Liver (tissue), 9 donors: Measurements from ENCODE around the gene DNAJC2. TPM values are rescaled to one million over a fixed set of nuclear protein-coding genes. Genes with fewer than 3 reads are reported as not detected.

Source experiments
- DNase-seq: peaks from one replicate; pipeline ENCODE4 v3.0.0-alpha.2; 2017; ENCODE audit warnings: low spot score
- H3K27ac ChIP-seq, 2 donors: one replicate each; pipeline ENCODE4 v1.7.0; 2013; ENCODE audit warnings: inconsistent platforms in 2 of 2, low read length in 2 of 2, control low read depth in 1 of 2, low read depth in 1 of 2, mild to moderate bottlenecking in 1 of 2
- H3K27me3 ChIP-seq, 4 donors: one replicate each; pipeline versions ENCODE4 v1.6.1 to v1.7.0; 2013; ENCODE audit warnings: low read length in 3 of 4, inconsistent platforms in 1 of 4, mild to moderate bottlenecking in 1 of 4, moderate library complexity in 1 of 4; ENCODE audit not compliant: control insufficient read depth in 4 of 4, insufficient read depth in 4 of 4
- H3K36me3 ChIP-seq, 4 donors: one replicate each; pipeline versions ENCODE4 v1.6.1 to v1.7.0; 2013; ENCODE audit warnings: low read length in 3 of 4, mild to moderate bottlenecking in 3 of 4, low read depth in 1 of 4, moderate library complexity in 1 of 4; ENCODE audit not compliant: control insufficient read depth in 4 of 4, insufficient read depth in 3 of 4
- H3K4me1 ChIP-seq, 4 donors: one replicate each; pipeline versions ENCODE4 v1.6.1 to v1.7.0; 2013; ENCODE audit warnings: low read length in 3 of 4, mild to moderate bottlenecking in 3 of 4, moderate library complexity in 1 of 4; ENCODE audit not compliant: control insufficient read depth in 4 of 4, insufficient read depth in 4 of 4
- H3K4me3 ChIP-seq, 3 donors: one replicate each; pipeline versions ENCODE4 v1.6.1 to v1.7.0; 2013; ENCODE audit warnings: low read length in 3 of 3, control low read depth in 1 of 3, low read depth in 1 of 3, mild to moderate bottlenecking in 1 of 3
- H3K9ac ChIP-seq, 2 donors: one replicate each; pipeline ENCODE4 v1.7.0; 2013; ENCODE audit warnings: low read length in 2 of 2, mild to moderate bottlenecking in 2 of 2, moderate library complexity in 2 of 2, control low read depth in 1 of 2, low read depth in 1 of 2
- H3K9me3 ChIP-seq, 4 donors: one replicate each; pipeline versions ENCODE4 v1.6.1 to v1.7.0; 2013; ENCODE audit warnings: low read length in 3 of 4; ENCODE audit not compliant: control insufficient read depth in 4 of 4
- EGR1 ChIP-seq, 2 donors: IDR thresholded peaks; 2 replicates each; pipeline ENCODE4 v1.6.1; 2016 to 2018; ENCODE audit warnings: antibody characterized with exemption in 2 of 2, low read depth in 2 of 2
- FOXA1 ChIP-seq: IDR thresholded peaks from 2 replicates; pipeline ENCODE4 v1.6.1; 2016; ENCODE audit warnings: antibody characterized with exemption
- FOXA2 ChIP-seq: IDR thresholded peaks from 2 replicates; pipeline ENCODE4 v1.6.1; 2016; ENCODE audit warnings: antibody characterized with exemption
- GABPA ChIP-seq, 2 donors: IDR thresholded peaks in 1 of 2; conservative IDR thresholded peaks in 1 of 2; 2 replicates each; pipeline ENCODE4 v1.6.1; 2016; ENCODE audit warnings: antibody characterized with exemption in 2 of 2, mild to moderate bottlenecking in 1 of 2, moderate library complexity in 1 of 2
- HNF4A ChIP-seq, 2 donors: conservative IDR thresholded peaks; 2 replicates each; pipeline ENCODE4 v1.6.1; 2016; ENCODE audit warnings: antibody characterized with exemption in 2 of 2, mild to moderate bottlenecking in 2 of 2
- HNF4G ChIP-seq: IDR thresholded peaks from 2 replicates; pipeline ENCODE4 v1.6.1; 2016; ENCODE audit warnings: antibody characterized with exemption
- JUND ChIP-seq, 2 donors: IDR thresholded peaks; 2 replicates each; pipeline ENCODE4 v1.6.1; 2016; ENCODE audit warnings: antibody characterized with exemption in 2 of 2
- NR2F2 ChIP-seq: IDR thresholded peaks from 2 replicates; pipeline ENCODE4 v1.6.1; 2016; ENCODE audit warnings: antibody characterized with exemption
- RAD21 ChIP-seq, 2 donors: IDR thresholded peaks; 2 replicates each; pipeline ENCODE4 v1.6.1; 2016; ENCODE audit warnings: antibody characterized with exemption in 2 of 2, mild to moderate bottlenecking in 2 of 2
- RXRA ChIP-seq, 2 donors: IDR thresholded peaks; 2 replicates each; pipeline ENCODE4 v1.6.1; 2017 to 2018; ENCODE audit warnings: antibody characterized with exemption in 2 of 2, mild to moderate bottlenecking in 1 of 2
- SP1 ChIP-seq: IDR thresholded peaks from 2 replicates; pipeline ENCODE4 v1.6.1; 2018; ENCODE audit warnings: antibody characterized with exemption, mild to moderate bottlenecking
- TAF1 ChIP-seq: conservative IDR thresholded peaks from 2 replicates; pipeline ENCODE4 v1.6.1; 2016; ENCODE audit warnings: antibody characterized with exemption, mild to moderate bottlenecking
- YY1 ChIP-seq: IDR thresholded peaks from 2 replicates; pipeline ENCODE4 v1.6.1; 2016; ENCODE audit warnings: antibody characterized with exemption, mild to moderate bottlenecking
- ZBTB33 ChIP-seq: IDR thresholded peaks from 2 replicates; pipeline ENCODE4 v1.6.1; 2016; ENCODE audit warnings: antibody characterized with exemption
- WGBS: extraction: QIAGEN DNeasy Blood & Tissue Kit; methylation state at CpG from one replicate; pipeline ENCODE4 v1.1.7; 2013; 5-methylcytosine and 5-hydroxymethylcytosine counted together
- polyA plus RNA-seq, 2 donors: library from polyadenylated mRNA; stranded (reverse) in 1 of 2; unstranded in 1 of 2; fragments of 200-250 nt in 1 of 2; fragments of >200 nt in 1 of 2; fragmentation: Nextera tagmentation in 1 of 2; extraction: Ambion mirVana in 1 of 2; gene quantifications; one replicate each; pipeline versions ENCODE4 v1.2.1 to v1.2.3, GENCODE V29; 2013 to 2015
- total RNA-seq, 2 donors: library from RNA; depleted of rRNA; stranded (reverse); fragments of >200 nt; gene quantifications; one replicate each; pipeline ENCODE4 v1.2.3, GENCODE V29; 2014
- TF ChIP-seq, protein P1 (sequence below): IDR thresholded peaks from 2 replicates; pipeline ENCODE4 v1.6.1; 2016; ENCODE audit warnings: antibody characterized with exemption
- TF ChIP-seq, protein P2 (sequence below): fragments of 150-350 bp; IDR thresholded peaks from 2 replicates; pipeline ENCODE4 v1.5.1; 2017; ENCODE audit warnings: improper control_type of control experiment, low read depth, low read length; ENCODE audit not compliant: missing input control
- TF ChIP-seq, protein P3 (sequence below): IDR thresholded peaks from 2 replicates; pipeline ENCODE4 v1.6.1; 2016; ENCODE audit warnings: antibody characterized with exemption
- donor health status: healthy.
- donor health status: healthy.
- donor health status: healthy.
- donor health status: healthy.
- donor health status: healthy.

Gene DNAJC2
- total and polyA plus RNA-seq, 4 donors, result 7.5 to 19.6 (median 11.0) TPM

DNA sequence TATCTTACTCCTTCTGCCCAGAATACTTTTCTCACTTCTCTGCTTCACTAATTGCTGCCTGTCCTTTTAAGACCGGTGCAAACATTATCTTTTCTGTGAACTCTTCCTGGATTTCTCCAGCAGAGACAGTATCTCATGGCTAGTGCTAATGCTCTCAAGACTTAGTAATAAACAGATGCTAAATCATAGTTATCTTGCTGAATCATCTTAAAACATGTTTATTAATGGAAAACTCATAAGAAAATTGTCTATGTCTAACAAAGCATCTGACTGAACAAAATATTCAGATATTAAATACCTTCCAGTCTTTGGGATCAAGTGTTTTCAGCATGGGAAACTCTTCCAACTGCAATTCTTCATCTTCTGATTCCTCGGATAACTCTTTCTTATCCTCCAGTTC, 3.1 kb downstream of the DNAJC2 start:
- Histone ChIP-seq H3K27ac (no peak overlapping the region), H3K9ac (no peak overlapping the region), H3K4me3 (no peak overlapping the region), H3K4me1 (peaks cover 5 to 13% (median 9%) of the 10 kb centered on the region in 4 donors), H3K36me3 (peaks cover 4 to 28% (median 25%) of the 10 kb centered on the region in 4 donors), H3K9me3 (no peaks in the 10 kb centered on the region), H3K27me3 (no peaks in the 10 kb centered on the region)
- WGBS, result 92% methylated on average over 2 of the region's 2 CpGs
- no peak for TF ChIP-seq NR2F2
- no peak for TF ChIP-seq YY1
- no peak for TF ChIP-seq SP1
- no peak for TF ChIP-seq HNF4A (conservative IDR thresholded peaks at IDR 0.05)
- TF ChIP-seq, protein P1, sequence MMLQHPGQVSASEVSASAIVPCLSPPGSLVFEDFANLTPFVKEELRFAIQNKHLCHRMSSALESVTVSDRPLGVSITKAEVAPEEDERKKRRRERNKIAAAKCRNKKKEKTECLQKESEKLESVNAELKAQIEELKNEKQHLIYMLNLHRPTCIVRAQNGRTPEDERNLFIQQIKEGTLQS, result no peak
- no peak for TF ChIP-seq EGR1 (IDR thresholded peaks at IDR 0.05; ENCODE audit: low read depth in 2 of 2)
- no peak for TF ChIP-seq JUND (IDR thresholded peaks at IDR 0.05)
- TF ChIP-seq FOXA2, result no peak
- TF ChIP-seq RXRA (IDR thresholded peaks at IDR 0.05), result no peak
- TF ChIP-seq GABPA (IDR thresholded peaks at IDR 0.05 in 1 of 2, conservative IDR thresholded peaks at IDR 0.05 in 1 of 2), result no peak
- TF ChIP-seq, protein P2, sequence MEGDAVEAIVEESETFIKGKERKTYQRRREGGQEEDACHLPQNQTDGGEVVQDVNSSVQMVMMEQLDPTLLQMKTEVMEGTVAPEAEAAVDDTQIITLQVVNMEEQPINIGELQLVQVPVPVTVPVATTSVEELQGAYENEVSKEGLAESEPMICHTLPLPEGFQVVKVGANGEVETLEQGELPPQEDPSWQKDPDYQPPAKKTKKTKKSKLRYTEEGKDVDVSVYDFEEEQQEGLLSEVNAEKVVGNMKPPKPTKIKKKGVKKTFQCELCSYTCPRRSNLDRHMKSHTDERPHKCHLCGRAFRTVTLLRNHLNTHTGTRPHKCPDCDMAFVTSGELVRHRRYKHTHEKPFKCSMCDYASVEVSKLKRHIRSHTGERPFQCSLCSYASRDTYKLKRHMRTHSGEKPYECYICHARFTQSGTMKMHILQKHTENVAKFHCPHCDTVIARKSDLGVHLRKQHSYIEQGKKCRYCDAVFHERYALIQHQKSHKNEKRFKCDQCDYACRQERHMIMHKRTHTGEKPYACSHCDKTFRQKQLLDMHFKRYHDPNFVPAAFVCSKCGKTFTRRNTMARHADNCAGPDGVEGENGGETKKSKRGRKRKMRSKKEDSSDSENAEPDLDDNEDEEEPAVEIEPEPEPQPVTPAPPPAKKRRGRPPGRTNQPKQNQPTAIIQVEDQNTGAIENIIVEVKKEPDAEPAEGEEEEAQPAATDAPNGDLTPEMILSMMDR, result no peak
- no peak for TF ChIP-seq FOXA1
- DNase-seq, result no peak

GRCh38 chr7:103338864-103339263, 5.7 kb downstream of the DNAJC2 start:
- TF ChIP-seq HNF4A (conservative IDR thresholded peaks at IDR 0.05), result no peak
- no peak for TF ChIP-seq FOXA1
- 98% methylated on average over 2 of the region's 2 CpGs for WGBS
- peaks cover 5 to 10% (median 8%) of the 10 kb centered on the region in 4 donors for H3K4me1 ChIP-seq
- no peak overlapping the region for H3K9ac ChIP-seq
- DNase-seq, result no peak
- no peak overlapping the region for H3K4me3 ChIP-seq
- no peaks in the 10 kb centered on the region for H3K9me3 ChIP-seq
- no peak overlapping the region for H3K27ac ChIP-seq
- H3K27me3 ChIP-seq, result no peaks in the 10 kb centered on the region
- peaks cover 7 to 35% (median 27%) of the 10 kb centered on the region in 4 donors for H3K36me3 ChIP-seq

DNA sequence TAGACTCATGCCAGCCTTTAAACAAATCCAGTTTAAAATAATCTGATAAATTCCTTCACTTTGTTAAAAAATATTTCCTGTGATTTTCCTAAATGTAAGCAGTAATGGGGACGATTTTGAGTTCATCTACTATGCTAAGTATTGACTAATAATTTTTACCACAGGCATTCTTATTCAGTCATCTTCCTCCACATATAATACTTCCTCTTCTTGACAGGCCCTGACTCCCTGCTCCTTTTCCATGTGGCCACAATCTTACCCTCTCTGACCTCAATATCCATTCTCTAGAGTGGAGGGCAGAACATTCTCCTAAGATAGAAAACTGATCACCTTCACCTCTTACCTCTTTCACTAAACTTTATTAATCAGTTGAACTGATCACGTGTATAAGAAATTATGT, 7.8 kb downstream of the DNAJC2 start:
- Histone ChIP-seq H3K9ac (no peak overlapping the region), H3K36me3 (peaks cover 8 to 37% (median 30%) of the 10 kb centered on the region in 4 donors), H3K9me3 (no peaks in the 10 kb centered on the region), H3K4me1 (peaks cover 0 to 3% (median 1%) of the 10 kb centered on the region in 4 donors), H3K27me3 (no peaks in the 10 kb centered on the region), H3K27ac (no peak overlapping the region), H3K4me3 (no peak overlapping the region)
- TF ChIP-seq HNF4A (conservative IDR thresholded peaks at IDR 0.05) (no peak), HNF4G (no peak), RAD21 (IDR thresholded peaks at IDR 0.05) (no peak), ZBTB33 (no peak), NR2F2 (no peak), FOXA2 (no peak), EGR1 (IDR thresholded peaks at IDR 0.05; ENCODE audit: low read depth in 2 of 2) (no peak), TAF1 (no peak), RXRA (IDR thresholded peaks at IDR 0.05) (no peak), SP1 (no peak), JUND (IDR thresholded peaks at IDR 0.05) (no peak), GABPA (IDR thresholded peaks at IDR 0.05 in 1 of 2, conservative IDR thresholded peaks at IDR 0.05 in 1 of 2) (no peak), YY1 (no peak)
- TF ChIP-seq, protein P3, sequence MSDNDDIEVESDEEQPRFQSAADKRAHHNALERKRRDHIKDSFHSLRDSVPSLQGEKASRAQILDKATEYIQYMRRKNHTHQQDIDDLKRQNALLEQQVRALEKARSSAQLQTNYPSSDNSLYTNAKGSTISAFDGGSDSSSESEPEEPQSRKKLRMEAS, result no peak
- TF ChIP-seq, protein P1, result no peak
- TF ChIP-seq, protein P2, result no peak
- no peak for DNase-seq
- 87% methylated on average over 2 of the region's 2 CpGs for WGBS
